HG03045 (cell line): ENCODE data around the gene HYAL3.
A peak's percentile ranks its signal among the peaks of the same experiment; 100 is the strongest.
"Not testable (repeated sequence)": the region's sequence is repeated elsewhere in the genome, so short reads cannot be mapped to it uniquely, and the experiment has no call there.

Experiments used
- ATAC-seq: cut with Tn5 transposase; IDR thresholded peaks from one replicate; pipeline ENCODE4 v1.9.1; 2021; ENCODE audit warnings: mild to moderate bottlenecking, moderate library complexity; ENCODE audit not compliant: unreplicated experiment

Gene HYAL3

DNA sequence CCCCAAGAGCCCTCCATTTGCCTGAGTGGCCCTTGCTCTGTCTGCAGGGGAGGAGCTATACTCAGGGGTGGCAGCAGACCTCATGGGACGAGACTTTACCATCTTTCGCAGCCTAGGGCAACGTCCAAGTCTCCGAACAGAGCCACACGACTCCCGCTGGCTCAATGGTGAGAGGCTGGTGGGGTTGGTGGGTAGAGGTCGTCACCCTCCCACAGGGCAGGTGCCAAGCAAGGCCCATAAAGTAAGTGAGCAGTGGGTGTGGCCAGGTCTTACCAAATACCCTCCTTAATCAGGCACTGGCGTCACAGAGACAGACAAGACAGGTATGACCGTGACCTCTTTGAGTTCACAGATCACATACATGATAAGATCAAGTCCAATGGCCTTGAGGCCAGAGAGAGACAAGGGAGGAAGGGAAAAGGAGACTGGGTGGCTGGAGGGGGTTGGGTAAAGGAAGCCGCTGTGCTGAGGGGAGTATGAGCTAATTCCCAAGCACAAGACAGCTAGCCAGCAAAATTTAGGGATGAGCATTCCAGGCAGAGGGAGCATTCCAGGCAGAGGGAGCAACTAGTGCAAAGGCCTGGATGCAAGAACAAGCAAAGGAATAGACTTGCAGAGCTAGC lies 27.8 kb downstream of the HYAL3 start:
- no peak for ATAC-seq

DNA sequence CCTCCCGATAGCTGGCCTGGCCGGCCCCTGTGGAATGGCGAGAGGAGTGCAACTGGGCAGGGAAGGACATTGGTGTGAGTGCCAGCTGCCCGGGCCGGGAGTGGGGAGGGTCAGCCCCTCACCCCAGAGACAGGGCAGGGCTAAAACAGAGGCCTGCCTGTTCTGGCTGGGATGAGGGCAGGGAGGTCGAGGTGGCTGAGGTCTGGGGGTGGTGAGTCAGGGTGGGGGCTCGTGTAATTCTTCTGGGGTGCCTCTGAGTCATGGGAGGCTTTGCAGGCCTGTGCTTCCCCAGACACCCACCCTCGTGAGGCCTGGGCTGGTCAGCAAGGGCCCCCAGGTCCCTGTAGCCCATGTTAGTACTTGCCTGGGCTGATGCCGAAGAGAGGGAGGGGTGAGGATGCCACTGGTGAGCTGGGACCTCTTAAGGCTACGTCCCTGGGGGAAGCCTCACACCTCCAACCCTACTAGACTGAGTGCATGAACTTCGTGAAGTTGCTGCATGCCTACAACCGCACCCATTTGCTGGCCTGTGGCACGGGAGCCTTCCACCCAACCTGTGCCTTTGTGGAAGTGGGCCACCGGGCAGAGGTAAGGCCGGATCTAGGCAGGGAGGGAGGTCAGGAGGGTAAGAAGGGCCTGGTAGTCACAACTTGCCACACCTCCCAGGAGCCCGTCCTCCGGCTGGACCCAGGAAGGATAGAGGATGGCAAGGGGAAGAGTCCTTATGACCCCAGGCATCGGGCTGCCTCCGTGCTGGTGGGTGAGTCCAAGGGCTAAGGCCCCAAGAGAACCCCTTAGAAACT lies 28.6 kb downstream of the HYAL3 start:
- no peak for ATAC-seq

DNA sequence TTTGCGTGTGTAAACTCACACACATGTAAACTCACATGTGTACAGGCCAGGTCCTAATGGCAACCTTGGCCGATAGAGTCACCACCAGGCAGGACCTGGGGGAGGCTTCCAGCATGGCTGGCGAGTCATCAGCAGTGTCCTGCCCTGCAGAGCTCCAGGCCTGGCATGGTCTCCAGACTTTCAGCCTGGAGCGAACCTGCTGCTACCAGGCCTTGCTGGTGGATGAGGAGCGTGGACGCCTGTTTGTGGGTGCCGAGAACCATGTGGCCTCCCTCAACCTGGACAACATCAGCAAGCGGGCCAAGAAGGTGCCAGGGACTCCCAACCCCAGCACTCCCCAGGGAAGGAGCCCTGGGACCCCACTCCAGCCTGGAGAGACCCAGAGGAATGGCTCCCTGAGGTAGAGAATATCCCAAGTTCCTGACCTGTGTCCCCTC lies 29.2 kb downstream of the HYAL3 start:
- ATAC-seq: no peak

DNA sequence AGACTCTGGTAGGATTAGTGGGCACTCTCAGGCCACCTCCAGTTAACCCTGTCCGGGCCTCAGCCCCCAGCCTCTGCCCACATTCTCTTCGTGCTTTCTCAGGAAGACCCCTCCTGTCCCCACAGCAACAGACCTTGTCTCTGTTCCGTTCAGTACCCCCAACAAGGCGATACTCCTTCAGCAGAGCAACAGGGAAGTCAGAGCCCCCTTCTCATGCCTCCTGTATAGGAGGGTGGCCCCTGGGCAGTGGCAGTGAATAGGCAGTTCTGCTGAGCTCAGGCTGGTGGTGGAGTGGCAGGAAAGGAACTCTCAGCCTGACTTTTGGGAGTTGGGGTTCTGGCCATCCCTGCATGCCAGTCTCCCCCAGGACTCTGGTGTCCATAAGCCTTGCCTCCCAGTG lies 29.7 kb downstream of the HYAL3 start:
- ATAC-seq: no peak

DNA sequence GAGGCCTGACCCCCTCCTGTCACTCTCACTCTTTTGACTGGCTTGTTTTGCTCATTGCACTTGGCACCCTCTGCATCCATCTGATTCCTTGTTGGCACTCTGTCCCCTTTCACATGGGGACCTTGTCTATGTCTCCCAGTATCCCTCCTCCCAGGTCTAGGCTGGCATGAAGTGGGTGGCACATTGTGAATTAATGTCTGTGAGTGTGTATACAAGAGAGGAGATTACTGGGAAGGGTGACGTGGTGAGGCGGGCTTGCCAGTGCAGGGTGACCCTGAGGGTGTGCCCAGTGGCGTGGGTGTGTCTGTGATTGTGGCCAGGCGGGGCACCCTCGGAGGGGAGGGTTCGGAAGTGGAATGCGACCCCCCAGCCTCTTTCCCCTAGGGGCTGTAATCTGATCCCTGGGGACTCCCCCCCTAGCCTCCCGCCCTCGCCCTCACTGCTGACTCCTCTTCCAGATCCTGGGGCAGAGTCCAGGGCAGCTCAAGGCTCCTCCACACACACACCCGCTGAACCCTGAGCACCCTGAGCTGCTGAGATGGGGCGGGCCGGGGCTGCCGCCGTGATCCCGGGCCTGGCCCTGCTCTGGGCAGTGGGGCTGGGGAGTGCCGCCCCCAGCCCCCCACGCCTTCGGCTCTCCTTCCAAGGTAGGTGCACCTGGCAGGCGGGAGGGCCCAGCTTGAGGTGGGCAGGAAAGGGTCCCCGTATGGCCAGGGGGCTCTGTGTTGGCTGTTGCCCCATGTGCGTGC lies 30.3 kb downstream of the HYAL3 start, which contains the start of gene SEMA3B:
SEMA3B (plus strand) TSS at position 445 of the 749 bp plus-strand sequence; CDS start at position 539, 94 bp downstream.
- ATAC-seq: no peak

DNA sequence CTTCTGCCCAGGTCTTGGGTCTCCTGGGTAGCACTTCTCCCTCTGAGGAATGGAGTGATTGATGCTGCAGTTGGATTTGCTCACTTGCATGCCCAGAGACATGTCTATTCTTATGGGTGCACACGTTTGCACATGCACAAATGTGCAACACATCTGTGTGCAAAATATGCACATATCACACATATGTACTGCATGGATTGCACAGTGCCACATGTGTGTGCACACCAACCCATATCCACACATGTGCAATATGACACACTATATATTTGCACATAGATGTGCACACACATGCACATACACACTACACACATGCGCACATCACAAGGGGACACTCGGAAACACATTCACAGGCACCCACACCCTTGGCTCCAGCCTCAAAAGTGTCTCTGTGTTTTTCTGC lies 30.9 kb downstream of the HYAL3 start:
- no peak for ATAC-seq

DNA sequence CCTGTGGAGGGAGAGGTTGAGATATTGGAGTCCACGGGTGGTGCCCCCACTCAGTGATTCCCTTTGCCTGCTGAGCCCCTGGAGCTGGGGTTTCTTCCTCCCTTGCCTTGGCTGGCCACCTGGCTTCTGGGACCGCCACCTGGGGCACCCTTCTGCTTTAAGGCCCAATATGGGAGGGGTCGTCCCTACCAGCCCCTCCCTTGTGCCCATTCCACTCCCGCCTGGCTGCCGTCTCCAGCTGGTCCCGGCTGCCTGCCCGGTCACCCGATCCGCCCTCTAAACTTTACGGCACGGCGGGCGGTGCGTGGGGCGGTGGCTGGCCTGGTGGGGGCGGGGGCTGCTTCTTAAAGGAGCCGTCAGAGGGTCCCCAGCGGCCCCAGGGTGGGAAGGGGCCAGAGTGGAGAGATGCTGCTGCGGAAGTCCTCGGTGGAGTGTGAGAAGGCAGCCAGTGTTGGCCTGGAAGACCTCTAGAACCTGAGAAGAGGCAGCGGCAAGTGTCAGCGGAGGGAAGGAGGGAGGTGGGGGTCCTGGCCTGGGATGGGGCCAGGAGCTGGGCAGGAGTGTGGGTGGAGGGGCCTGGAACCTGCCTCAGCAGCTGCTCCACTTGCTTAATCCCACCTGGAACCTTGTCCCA lies 31.8 kb downstream of the HYAL3 start:
- no peak for ATAC-seq

DNA sequence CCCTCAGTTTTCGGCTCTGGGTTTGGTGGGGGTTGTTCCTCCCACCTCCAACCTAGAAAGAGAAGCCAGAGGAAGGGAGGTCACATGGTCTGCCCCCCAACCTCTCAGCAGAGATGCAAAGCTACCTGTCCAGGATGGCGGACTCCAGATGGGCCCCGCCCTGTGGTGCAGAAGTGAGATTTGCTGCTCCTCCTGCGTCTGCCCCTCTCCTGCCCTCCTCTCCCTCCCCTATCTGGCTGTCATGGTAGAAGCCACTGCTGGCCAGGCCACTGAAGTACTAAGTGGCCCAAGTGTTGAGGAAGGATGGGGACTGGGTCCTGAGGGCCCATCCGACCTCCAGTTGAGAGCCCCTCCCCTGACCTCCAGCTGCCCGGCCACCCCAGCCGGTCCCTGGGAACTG lies 32.4 kb downstream of the HYAL3 start:
- no peak for ATAC-seq

DNA sequence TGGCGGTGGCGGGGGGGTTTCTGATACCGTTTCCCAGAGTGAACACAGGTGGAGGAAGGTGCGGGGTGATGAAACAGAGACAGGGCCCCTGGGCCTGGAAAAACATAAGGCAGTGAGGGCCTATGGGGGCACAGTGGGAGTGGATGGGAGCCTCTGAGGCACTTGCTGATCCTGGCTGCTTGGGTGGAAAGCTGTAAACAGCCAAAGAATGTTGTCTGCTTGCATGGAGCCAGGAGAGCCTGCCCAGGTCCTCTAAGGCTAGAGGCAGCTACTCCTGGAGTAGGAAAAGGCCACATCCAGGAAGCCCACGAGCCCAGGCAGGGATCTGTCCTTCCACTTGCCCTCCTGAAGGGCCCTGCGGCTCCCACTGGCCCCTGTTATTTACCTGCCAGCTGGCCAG lies 33.2 kb downstream of the HYAL3 start:
- ATAC-seq: no peak

DNA sequence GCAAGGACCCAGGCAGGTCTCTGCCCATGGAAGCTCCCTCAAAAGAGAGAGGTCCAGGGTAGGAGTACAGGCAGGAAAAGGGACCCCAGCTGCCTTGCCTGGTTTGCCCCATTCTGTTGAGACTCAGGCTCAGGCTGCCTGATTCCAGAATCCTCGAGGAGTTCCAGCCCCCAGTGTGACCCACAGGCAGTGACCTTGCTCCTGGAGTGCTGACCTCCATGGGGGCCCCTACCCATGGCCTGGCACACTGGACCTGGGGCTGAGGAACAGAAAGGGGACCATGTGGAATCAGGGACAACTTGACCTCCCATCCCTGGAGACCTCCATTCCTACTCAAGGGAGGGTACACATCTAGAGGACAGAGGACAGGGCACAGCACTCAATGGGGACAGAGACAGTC lies 33.6 kb downstream of the HYAL3 start:
- no peak for ATAC-seq

DNA sequence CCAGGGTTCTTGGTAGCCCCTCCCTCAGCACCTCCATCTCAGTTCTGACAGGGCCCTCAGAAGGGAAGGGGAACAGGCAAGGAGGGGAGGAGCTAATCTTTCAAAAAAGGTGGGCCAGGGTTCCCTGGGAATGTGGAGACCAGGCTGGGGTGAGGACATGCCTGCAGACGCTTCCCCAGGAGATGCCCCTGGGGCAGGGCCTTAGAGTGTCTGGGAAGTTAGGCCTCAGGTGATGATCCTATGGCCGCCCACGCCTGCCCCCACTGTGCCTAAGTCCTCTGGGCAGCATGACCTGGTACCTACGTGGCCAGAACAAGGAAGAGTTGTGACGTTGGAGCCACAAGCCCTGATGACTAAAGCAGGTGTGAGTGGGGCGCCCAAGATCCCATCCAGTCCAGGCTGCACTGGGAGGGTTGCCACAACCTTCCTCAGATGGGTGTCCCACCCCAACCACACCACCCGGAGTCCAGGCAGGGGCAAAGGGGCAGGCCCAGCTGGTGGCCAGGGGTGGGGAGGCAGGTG lies 34.2 kb downstream of the HYAL3 start:
- no peak for ATAC-seq

DNA sequence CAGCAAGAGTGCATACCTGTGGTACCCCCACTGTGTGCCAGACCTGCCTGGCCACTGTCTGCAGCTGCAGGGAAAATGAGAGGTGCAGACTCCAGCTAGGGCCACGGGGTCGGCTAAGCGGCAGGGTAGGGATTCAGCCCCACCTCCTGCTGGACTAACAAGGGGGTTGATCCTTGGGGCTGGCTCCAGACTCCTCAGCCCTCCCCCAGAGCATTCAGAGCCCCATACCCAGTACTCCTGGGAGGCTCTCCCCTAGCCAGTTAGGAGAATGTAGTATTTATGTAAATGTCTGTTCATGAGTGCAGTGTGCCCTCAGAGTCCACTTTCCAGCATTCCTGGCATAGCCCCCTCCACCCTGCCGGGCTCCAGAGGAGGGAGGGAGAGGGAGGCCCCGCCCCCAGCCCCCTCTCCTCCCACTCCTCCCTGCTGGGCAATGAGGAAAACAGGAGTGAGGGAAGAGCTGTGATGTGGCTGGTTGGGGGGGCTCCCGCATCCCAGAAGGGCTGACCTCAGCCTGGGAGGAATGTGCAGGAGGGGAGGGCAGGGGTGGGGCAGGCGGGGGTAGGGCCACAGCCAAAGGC lies 34.7 kb downstream of the HYAL3 start:
- no peak for ATAC-seq

DNA sequence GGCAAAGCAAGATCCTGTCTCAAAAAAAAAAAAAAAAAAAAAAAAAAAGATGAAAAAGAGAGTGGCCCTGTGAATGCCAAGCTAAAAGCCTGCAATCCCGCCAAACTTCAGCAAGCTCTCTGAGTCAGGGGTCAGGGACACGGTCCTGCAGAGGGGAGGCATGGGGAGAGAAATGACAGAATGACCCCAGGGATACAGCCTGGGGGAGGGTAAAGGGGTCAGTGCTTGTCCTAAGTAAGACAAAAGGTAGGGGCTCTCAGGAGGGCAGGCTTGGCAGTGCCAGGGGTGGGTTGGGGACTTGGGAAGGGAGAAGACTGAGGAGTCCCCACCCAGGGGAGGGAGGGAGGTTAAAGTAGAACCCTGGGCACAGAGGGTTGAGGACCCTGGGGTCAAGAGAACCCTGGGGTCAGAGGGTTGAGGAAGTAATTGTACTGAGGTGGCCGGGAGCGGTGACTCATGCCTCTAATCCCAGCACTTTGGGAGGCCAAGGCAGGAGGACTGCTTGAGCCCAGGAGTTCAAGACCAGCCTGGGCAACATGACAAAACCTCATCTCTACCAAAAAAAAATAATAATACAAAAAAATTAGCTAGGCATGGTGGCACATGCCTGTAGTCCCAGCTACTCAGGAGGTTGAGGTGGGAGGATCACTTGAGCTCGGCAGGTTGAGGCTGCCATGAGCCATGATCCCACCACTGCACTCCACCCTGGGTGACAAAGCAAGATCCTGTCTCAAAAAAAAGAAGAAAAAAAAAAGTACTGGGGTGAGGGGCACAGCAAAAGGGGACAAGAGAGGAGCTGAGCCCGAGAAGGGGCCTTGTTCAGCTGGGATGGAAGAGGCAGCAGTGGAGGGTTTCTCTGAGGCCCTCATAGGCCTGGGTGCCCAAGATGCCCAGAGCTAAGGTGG lies 35.5 kb downstream of the HYAL3 start:
- no peak for ATAC-seq

DNA sequence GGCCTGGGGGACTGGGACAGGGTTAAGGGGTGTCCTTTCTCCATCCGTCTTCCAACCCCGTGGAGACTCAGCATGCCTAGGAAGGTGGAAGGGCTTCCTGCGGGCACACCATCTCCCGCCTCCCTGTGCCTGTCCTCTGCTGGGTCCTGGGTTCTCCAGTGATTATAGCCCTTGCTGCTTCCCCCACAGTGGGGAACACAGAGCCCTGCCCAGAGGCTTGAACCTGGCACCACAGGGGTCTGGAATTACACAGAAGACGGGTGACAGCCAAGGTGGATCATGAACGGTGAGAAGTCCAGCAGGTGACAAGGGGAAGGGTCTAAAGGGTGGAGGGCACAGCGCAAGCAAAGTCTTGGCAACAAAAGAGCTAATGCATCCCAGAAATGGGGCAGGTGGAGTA lies 36.4 kb downstream of the HYAL3 start:
- ATAC-seq: no peak

DNA sequence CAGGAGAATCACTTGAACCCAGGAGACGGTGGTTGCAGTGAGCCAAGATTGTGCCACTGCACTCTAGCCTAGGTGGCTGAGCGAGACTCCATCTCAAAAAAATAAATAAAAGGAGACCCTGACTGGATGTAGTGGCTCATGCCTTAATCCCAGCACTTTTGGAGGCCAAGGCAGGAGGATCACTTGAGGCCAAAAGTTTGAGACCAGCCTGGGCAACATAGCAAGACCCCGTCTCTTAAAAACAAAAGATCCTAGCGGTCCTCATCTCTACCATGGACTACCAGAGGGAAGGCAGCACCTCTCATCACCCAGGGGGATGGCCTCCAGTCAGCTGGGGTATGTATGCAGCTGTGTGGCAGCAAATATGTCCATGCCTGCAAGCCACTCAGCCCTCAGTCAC lies 37.0 kb downstream of the HYAL3 start:
- ATAC-seq: not testable (repeated sequence)

DNA sequence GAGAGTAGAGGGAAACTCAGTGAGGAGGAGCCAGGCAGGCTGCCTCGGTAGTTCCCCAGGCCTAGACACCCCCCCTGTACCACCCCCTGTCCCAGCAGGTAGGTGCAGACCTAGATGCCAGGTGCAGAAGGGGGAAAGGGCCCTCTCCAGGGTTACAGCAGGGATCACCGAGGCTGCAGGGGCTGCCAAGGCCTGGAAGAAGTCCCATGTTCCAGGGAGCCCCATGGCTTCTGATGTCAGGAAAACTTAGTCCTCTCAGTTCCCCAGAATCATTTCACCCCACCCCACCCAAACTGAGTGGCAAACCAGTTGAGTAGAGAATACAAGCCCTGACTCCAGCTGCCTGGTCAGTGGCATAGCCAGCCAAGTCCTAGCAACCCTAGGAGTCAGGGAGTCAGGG lies 37.7 kb downstream of the HYAL3 start:
- ATAC-seq: no peak

DNA sequence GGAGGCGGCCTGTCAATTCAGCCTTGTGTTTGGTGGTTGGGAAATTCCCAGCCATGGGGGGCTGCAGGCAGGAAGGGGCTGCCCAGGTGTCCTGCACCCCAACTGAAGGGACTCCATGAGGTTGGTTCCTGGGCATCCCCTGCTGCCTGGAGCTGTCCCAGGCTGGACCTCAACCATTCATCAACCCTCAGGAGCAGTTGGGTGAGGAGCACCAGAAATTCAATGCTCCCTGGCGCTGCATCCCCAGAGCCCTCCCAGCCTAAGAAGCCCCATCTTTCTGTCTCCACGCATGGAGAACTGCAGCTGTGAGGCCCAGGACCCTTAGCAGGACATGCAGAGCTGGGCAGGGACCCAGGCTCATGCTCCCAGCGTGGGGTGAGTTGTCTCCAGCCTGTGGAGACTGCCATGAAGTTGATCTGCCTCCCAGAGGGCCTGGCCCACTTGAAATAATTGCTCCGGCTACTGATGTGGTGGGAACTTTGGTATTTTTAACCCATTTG lies 38.2 kb downstream of the HYAL3 start:
- no peak for ATAC-seq

DNA sequence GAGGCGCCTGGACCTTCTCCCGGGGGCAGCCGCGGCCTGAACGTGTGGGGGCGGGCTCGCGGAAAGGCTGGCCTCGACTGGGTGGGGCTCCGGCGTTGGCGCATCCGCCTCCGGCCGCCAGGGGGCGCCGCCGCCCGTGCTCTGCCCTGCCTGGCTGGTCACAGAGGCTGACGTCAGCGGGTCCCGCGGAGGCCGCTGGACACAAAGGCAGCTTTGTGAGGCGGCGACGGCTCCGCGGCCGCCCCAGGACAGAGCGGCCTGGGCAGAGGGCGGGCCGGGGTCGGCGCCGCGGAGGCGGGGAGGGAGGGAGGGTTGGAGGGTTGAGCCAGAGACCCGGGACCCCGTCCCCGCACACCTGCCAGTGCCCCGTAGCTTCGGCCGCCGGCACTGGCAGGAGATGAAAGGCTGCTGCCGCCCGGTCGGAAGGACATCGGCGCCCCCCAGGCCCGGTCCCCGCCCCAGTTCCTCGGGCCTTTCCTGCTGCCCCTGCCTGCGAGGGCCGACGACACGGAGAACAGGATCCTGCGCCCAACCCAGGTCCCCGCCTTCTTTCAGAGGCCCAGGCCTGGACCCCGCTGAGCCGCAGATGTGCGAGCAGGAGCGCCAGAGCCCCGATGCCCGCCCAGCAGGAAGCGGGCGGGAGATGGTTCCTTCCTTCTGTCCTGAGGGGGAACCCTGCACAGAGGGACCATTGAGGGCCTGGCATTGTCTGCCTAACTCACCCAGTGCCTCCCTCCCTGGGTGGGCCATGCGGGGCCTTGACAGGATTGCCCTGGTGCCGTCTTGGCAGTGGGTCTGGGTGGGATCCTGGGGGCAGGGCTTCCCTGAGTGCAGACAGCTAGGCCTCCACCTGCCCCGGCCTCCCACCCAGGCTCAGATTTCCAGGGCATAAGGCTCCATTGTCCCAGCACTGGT lies 38.9 kb downstream of the HYAL3 start:
- ATAC-seq: peak; percentile 88
